ENCODE data around the gene PIAS4.

- TF ChIP-seq CTCF (IDR thresholded peaks at IDR 0.05) (no peak), POLR2AphosphoS5 (IDR thresholded peaks at IDR 0.05) (no peak)
Measured at GRCh38 chr19:4051175-4052101, 43.9 kb downstream of the PIAS4 start.
